ENCODE data around the gene FCRL1.

FCRL1 gene, protein sequence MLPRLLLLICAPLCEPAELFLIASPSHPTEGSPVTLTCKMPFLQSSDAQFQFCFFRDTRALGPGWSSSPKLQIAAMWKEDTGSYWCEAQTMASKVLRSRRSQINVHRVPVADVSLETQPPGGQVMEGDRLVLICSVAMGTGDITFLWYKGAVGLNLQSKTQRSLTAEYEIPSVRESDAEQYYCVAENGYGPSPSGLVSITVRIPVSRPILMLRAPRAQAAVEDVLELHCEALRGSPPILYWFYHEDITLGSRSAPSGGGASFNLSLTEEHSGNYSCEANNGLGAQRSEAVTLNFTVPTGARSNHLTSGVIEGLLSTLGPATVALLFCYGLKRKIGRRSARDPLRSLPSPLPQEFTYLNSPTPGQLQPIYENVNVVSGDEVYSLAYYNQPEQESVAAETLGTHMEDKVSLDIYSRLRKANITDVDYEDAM

DNA sequence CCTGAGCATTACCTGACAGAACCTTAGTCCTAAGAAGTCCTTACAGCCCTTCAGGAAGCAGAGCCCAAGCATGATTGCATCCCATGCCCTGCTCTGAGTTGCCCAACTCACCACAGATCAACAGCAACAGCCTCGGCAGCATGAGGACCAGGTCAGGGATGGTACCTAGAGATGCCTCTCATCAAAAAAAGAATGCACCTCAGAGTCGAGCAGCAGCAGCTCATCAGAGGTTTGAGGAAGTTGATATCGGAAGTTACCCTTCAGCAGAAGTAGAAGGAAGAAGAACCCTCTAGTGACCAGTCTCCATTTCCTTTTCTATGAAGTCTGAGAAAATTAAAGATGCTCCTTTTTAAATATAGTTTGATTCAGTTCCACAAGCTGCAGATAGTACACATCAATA lies at the start of gene FCRL1:
FCRL1 (minus strand) TSS at position 225 of the 400 bp plus-strand sequence; CDS start at position 142, 83 bp downstream.
- no peak for DNase-seq

GRCh38 chr1:157868654-157869053 lies 48.7 kb upstream of the FCRL1 start:
- DNase-seq = no peak

DNA sequence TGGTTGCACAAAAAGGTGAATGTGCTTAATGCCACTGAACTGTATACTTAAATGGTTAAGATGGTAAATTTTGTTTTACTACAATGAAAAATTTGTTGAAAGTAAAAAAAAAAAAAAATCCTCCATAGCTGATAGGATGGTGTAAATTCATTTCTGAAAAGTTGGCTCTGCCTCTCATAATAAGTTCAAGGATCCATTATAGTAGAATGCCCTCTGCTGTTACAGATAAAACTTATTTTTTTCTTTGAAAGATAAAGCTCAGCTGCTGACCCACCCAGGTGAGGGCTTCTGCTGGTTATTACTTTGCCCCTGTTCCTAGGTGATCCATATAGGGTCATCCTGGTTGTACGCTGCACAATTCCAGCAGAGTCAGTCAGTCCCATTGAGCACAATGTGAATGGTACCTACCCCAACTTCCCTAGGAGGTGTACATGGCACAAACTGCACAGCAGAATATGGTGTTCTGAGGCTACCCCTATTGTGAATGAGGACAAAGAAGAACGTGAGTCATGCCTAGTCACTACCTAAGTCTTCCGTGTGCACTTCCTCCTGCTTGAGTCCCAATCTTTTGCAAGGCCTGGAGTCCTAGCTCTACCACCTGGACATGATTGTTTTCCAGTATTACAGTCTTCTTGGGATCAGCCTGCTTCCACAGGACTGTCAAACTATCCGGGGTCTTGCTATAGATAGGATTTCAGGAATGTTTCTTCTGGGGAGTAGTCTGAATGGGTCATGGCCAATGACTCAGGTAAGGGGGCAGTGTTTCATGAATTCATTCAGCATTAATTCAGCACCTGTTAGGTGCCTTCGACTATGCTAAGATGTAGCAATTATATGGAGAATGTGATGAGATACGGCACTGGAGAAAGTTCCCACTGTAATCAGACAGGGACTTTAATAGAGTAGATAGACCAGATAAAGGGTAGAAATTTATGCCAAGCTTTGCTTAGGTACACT lies 42.5 kb upstream of the FCRL1 start:
- no peak for DNase-seq

DNA sequence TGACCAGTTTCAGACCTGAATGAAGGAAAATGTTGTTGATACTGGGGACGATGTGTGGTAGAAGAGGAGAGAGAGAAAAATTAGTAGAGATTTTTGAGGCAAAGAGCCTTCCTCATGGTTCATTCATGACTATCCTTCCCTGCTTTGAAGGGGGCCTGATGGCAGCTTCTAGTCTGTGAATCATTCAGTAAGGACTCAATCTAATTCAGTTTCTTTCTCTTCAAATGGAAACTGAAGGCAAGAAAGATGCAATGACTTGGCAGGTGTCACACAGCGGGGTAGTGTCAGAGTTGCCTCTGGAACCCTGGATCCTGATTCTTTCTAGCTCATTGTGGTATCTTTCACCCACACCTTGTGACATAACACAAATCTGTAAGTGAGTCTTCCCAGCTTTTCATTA lies 36.6 kb upstream of the FCRL1 start:
- DNase-seq = no peak

- DNase-seq = no peak
These were observed 32.6 kb upstream of the FCRL1 start for GRCh38 chr1:157852476-157852875.

DNA sequence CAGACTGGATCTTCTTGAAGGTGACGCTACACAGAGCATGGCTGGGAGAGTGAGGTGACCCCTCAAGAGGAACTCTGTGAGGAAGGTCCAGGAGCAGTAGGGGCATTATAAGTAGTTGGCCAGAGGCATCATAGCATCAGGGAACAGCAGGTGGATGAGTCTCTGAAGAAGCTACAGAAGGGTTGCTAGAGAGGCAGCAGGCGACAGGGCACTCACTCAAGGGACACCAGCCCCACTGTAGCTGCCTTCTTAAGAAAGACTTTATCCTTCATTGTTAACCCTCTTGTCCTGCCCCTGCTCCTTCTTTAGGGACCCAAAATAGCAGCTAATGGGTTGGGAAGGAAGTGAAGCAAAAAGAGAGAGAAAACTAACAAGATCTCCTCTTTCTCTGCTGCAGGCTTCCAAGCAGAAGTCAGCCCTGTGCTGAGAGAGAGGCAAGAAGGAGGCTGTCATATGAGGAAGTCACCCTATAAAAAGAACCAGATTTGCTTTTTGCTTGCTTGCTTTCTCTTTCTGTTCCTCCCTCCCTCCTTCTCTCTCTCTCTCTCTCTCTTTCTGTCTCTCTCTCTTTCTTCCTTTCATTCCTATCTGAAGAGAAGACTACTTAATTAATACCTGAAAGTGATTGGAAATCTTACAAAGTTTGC lies 29.4 kb upstream of the FCRL1 start:
- DNase-seq = no peak

- DNase-seq = no peak
These were observed 24.3 kb upstream of the FCRL1 start for GRCh38 chr1:157844089-157844830.

GRCh38 chr1:157842939-157843338 lies 23.0 kb upstream of the FCRL1 start:
- DNase-seq = no peak

DNA sequence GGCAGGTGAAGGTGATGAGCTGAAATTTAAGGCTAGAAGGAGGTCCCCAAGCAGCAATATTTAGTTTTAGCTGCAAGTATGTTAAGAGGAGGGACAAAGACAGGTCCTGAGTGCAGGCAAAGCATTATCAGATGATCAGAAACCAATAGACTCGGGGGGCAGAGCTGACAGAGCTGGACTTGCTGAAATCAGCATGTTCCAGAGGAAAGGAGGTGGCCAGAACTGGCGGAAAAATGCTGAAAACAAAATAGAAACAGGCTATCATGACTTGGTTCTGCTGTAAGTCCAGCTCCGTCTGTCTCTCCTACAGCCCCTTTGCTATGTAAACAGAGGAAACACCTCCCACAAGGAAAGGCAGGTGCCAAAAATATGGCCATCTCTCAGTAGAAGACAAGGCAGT lies 21.8 kb upstream of the FCRL1 start, which contains the start of gene CD5L:
CD5L (minus strand) TSS at position 101 of the 400 bp plus-strand sequence. CDS start 107 bp downstream, outside the sequence.
- no peak for DNase-seq

GRCh38 chr1:157838966-157839365 lies 19.0 kb upstream of the FCRL1 start:
- DNase-seq = no peak

DNA sequence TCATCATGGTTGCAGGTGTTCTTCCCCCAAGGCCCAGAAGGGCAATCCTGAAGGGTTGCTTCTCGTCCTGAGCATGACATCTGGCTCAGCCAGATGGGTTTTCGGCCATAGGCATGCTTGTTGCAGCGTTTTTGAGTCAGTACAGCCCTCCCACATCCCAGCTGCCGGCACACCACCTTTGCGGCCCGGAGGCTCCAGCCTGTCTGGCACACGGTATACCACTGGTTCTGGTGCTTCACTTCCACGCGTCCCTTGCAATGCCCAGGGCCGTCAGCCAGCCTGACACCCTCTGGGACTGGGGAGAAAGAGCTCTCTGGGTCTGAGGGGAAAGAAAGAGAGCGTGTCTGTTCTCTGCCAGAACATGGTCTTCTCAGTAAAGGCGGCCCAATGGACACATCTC lies 14.5 kb upstream of the FCRL1 start:
- DNase-seq = no peak

DNA sequence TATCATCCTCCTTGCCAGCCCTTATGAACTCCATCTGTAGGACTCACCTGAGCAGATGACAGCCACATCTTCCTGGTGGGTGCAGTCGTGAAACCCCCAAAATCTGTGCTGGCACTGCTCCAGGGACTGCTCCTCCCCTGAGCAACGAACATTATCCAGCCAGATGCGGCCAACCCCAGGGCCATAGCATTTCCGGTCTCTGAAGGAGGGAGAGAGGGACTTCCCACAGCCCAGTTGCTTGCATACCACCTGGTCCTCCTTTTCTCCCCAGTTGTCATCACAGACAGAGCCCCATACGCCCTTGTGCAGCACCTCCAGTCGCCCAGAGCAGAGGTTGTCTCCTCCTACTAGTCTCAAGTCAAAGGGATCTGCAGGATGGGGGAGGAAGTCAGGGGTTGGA lies 13.2 kb upstream of the FCRL1 start:
- no peak for DNase-seq

DNA sequence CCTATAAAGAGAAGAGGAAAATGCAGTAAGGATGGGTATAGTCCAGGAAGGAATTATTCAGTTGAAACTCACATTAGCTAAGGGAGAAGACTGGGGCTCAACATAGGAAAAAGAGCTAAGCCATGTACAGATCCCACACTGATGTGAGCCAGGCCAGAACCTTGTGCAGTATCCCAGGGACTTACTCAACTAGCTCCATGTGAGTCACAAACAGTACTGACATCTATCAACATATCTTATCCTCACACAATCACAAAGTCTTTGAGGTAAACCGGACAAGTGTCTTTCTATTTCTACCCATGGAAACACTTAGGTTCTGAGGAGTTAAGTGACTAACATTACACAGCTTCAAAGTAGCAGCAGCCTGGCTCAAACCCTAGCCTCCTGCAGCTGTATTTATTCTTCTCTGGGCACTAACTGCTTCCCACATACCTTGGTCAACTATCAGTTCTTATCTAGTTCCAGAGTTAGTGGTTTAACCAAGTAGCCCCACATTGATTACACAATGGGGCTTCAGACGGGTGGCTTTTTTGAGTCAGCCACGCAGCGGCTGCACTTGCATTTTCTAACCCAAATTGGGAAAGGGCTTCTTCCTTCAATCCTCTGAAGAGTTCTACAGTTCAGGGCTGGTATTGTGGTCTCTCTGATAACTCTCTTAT lies 12.2 kb upstream of the FCRL1 start:
- no peak for DNase-seq

DNA sequence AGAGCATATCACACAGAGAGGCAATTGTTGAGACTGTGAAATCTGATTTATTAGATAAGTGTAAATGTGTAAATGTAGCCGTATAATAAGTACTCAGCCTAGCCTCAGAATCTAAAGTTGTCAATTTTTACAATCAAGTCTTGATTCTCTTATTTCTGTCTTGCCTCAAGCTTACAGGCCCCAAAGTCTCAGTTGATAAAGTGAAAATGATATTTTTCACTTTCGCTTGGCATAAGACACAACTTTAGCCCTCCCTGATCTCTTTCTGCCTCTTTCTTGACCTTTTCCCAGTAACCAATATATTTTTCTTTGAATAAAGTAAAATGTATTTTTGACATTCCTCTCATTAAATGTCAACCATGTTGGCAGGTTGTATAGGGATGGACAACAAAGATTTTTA lies 11.0 kb upstream of the FCRL1 start:
- DNase-seq = no peak

GRCh38 chr1:157829711-157830110 lies 9.8 kb upstream of the FCRL1 start:
- DNase-seq = no peak

GRCh38 chr1:157829210-157829609 lies 9.3 kb upstream of the FCRL1 start:
- DNase-seq = no peak

DNA sequence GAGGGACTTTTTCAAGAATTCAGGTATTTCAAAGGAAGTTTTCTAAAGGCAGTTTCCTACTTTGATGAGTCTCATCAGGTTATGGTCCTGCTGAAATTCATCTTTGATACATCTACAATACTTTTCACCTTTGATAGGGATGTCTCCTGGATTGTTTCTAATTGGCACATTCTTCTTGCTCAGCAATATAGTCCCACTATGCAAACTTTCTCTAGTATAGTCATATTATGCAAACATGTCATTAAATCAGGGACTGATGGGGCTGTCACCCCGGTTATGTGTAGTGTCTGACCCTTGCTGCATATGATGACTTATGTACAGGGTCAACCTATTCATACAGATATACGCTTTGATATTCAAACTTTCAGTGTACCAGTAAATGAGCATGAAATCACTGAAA lies 379 bp upstream of the FCRL1 start:
- no peak for DNase-seq

- no peak for DNase-seq
These were observed 705 bp downstream of the FCRL1 start for GRCh38 chr1:157819215-157819614.

GRCh38 chr1:157813269-157813668 lies 6.7 kb downstream of the FCRL1 start:
- DNase-seq = no peak

DNA sequence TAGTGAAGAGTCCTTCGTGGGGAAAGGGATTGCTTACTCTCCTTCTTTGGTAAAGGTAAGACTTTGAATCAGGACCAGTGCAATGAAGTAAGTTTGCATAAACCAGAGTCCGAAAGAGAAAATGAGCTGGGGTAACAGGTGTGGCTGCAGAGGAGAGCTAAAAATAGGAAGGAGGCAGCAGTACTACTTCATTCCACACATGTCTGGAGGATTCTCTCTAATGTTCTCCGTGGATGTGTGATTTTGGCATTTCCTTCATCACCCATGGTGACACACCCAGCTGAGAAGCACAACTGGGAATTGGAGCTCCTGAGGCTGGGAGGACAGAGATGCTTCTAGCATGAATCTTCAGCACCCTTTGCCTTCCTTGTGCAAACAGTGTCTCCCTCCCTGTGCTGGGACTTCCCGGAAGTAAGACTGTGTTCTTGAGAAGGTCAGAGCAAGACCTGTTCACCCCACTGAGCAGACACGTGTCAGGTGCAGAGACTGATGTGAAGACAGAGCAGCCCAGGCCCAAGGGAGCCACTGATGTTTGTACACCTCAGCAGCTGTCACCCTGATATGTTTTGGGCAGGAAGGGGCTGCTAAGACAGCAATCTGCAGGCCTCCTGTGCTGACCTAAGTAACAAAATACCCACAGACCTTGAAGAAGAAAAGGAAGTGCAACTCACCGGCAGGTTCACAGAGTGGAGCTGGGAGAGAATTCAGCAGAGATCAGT lies 13.3 kb downstream of the FCRL1 start:
- no peak for DNase-seq

- DNase-seq = no peak
These were observed 16.1 kb downstream of the FCRL1 start for GRCh38 chr1:157803851-157804250.
